GM12892 (cell line): ENCODE measurements around the gene CDCA7.

ENCODE experiments used
- POLR2A ChIP-seq: IDR thresholded peaks from 2 replicates; pipeline ENCODE4 v1.6.1; 2011; ENCODE audit warnings: low read depth, low read length, control low read depth
- POLR2AphosphoS5 ChIP-seq: IDR thresholded peaks from 2 replicates; pipeline ENCODE4 v1.6.1; 2011; ENCODE audit warnings: low read depth, low read length, control low read depth

- no peak for TF ChIP-seq POLR2A
- TF ChIP-seq POLR2AphosphoS5: no peak
These were observed 39.0 kb downstream of the CDCA7 start for GRCh38 chr2:173393636-173394035.
